ENCODE measurements around the gene GNL3L.

GRCh38 chrX:54597728-54598127 is 67.7 kb downstream of the GNL3L start:
- no peak for TF ChIP-seq TAF1 (IDR thresholded peaks at IDR 0.05; ENCODE audit: borderline replicate concordance, insufficient read depth, low read length)
- TF ChIP-seq POLR2AphosphoS5 (IDR thresholded peaks at IDR 0.05; ENCODE audit: low read depth, low read length) = no peak
- TF ChIP-seq REST (IDR thresholded peaks at IDR 0.05; ENCODE audit: insufficient read depth in 1 of 2, low read depth in 2 of 2, low read length in 2 of 2) = no peak
- TF ChIP-seq SIN3A (IDR thresholded peaks at IDR 0.05; ENCODE audit: borderline replicate concordance, insufficient read depth, low read length) = no peak
- no peak for TF ChIP-seq FOXP2 (optimal IDR thresholded peaks at IDR 0.05; ENCODE audit: borderline replicate concordance, extremely low read depth, extremely low read length, insufficient read depth)

Data from PFSK-1 (cell line).